ENCODE measurements around the gene KDM3B.

DNA sequence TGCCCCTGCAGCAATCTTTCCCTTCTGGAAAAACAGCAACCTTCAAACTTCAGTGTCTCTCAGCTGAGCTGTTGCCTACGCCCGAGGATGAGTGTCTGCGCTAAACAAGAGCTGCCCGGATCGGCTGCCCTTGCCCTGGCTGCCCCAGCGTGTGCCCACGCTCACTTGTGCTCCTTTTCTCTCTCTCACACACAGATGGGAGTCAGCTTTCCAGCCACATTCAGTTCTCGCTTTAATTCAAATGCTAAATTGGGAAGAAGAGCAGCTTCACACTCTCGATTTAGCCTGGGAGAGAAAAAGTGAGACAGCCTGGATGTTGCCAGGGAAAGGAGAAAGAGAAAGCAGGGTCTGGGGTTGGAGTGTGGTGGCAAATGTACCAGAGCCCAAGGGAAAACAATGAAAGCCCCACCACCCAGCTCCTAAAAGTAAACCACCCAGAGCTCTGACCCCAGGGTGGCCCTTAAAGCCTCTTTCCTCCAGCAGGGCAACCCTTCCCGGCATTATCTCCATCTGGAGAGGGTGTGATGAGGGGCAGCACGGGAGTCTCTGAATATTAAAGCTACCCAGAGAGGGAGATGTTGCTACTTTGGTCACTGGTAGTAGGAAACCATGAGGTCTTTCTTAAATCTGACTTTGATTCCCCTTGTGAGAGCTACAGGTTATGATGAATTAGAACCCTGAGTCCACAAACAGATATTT lies 102.9 kb downstream of the KDM3B start:
- no peak for TF ChIP-seq POLR2A (IDR thresholded peaks at IDR 0.05)
- TF ChIP-seq, protein P1, sequence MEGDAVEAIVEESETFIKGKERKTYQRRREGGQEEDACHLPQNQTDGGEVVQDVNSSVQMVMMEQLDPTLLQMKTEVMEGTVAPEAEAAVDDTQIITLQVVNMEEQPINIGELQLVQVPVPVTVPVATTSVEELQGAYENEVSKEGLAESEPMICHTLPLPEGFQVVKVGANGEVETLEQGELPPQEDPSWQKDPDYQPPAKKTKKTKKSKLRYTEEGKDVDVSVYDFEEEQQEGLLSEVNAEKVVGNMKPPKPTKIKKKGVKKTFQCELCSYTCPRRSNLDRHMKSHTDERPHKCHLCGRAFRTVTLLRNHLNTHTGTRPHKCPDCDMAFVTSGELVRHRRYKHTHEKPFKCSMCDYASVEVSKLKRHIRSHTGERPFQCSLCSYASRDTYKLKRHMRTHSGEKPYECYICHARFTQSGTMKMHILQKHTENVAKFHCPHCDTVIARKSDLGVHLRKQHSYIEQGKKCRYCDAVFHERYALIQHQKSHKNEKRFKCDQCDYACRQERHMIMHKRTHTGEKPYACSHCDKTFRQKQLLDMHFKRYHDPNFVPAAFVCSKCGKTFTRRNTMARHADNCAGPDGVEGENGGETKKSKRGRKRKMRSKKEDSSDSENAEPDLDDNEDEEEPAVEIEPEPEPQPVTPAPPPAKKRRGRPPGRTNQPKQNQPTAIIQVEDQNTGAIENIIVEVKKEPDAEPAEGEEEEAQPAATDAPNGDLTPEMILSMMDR (IDR thresholded peaks at IDR 0.05) = no peak

Measured in thyroid gland (tissue), 4 donors.